Activated CD4-positive, alpha-beta T cell treated with anti-CD3 and anti-CD28 coated beads for 24 hours (primary cell): ENCODE measurements around the gene ARHGAP15.

Experiments
- DNase-seq, 2 donors: peaks; one replicate each; pipeline ENCODE4 v3.0.0-alpha.2; 2020; ENCODE audit warnings: low read depth in 2 of 2

The ARHGAP15 gene

DNA sequence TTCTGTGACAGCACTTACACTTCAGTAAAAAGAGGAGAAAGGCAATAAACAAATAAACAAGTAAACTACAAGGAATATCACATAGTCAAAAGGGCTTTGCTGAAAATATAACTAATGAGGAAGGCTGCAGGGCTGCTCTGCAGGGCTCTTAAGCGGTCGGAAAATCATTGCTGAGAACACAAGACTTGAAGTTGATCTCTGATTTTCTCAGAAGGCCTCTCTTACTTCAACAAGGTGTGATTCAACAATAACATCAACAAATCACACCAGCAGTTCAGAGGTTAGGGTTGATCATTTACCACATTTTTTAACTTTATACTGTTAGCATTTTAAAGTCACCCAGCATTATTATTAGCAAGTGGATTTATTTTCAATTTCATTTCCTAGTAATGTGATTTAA is 215.6 kb downstream of the ARHGAP15 start:
- no peak for DNase-seq

DNA sequence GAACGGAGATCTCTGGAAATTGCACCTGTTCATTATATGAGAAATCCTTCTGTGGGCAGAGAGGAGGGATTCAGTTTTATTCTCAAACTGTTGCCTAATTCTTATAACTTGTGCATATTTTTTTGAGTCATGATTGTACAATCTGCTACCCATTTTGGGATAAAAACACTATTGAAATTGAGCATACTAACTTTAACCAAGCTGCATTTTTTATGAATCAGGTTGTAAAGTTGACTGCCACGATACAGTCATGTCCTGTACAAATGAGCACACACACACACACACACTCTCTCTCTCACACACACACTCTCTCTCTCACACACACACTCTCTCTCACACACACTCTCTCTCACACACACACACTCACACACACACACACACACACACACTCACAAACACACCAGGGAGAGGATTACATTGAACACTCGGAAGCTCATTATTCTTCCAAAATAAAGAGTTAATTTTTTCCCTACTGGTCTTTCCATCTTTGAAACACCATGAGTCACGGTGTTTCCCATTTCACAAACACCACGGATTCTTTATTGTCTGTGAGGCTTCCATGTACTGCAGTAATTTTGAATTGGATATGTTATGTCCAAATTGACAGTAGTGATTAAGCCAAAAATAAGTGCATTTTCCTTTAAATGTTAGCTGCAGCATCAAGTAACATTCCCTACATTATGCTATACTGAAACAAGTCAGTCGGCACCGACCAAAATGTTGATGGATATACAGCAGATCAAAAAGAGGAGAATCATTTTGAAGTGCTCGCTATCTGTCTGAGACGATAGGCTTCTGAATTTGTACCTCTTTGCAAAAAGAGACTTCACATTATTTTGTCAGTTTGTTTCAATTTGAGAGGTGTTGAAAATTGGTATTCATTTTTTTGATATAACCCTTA is 216.9 kb downstream of the ARHGAP15 start:
- DNase-seq: no peak

DNA sequence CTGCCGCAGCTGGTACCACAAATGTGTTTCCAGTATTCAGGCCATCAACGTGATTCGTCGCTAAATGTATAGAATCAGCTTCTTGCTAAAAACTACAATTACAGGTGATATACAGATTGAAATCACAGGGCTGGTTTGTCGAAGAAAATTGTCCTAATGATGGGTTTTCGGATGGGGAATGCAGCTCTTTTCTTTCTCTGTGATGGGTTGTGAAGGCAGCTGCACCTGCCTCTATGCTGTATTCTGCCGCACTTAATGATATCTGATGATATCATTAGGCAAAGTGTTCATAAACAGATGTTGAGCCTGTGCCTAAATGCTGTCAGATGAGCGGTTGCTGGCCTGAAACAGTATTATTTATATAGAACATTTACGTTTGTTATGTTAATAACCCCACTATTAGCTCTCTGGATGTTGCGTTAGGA is 218.1 kb downstream of the ARHGAP15 start:
- no peak for DNase-seq

DNA sequence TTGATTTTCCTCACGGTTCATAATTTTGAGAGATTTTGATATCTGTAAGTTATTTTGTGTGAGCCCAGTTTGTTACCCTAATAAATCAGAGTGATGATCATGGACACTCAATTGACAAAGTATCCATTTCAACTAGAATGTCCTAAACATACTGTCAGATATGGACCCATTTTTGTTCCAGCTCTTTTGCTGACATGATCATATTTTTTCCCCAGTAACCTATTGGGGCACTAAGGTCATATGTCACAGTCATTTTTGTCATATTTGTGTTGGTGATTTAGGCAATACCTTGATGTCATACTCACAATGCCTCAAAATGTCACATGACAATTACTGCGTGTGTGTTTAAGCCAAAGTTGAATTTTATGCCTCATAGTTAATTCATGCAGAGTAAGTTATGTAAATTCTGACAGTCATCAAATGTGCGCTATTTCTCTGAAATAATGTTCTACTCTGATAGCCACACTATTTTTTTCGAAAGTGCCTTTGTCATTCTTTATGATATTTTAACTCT is 218.7 kb downstream of the ARHGAP15 start:
- DNase-seq: no peak

DNA sequence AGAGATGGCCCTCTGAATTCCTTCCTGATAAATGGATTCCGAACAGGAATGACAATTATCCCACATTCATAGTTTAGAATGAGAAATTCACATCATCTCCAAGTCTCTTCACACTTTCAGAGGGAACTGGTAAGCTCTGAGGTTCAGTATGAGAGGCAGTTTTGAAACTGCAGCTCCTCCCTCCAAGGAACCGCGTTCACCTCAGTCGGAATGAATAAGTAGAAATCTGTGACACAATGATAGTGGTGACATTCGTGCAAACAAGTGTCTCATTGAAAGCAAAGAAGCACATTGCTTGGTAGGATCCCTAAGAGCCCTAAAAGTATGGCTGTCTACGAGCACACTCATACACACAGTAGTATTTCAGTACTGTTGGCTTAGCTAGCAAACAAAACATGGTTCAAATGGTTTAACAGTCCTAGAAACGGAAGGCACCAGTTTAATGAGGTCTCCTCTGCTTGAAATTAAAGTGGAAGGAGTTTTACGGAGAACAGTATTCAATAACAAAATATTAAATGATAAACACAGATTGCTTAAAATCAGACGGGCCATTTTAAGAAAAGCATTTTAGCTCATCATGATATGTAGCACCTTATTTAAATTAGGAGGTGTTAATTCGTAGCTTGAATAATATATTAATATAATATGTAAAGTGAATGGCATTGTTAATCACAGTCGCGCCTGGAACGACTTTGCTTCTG is 225.0 kb downstream of the ARHGAP15 start:
- no peak for DNase-seq

DNA sequence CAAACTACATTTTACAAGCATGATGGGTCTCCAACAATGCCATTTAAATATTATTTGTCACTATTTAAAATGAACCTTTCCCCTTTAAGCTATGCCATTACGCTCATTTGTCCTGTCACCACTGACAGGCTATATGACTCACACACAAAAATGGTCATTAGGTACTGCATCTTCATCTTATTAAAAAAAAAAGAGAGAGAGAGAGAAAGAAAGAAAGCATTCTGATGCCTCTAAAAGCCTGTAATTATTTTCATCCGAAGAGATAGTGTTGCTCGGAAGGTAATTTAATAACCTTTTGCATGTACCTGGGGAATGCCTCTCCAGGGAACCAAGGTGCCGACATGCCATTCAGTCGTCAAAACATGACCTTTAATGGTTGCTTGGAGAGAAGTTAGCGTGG is 226.7 kb downstream of the ARHGAP15 start:
- no peak for DNase-seq

DNA sequence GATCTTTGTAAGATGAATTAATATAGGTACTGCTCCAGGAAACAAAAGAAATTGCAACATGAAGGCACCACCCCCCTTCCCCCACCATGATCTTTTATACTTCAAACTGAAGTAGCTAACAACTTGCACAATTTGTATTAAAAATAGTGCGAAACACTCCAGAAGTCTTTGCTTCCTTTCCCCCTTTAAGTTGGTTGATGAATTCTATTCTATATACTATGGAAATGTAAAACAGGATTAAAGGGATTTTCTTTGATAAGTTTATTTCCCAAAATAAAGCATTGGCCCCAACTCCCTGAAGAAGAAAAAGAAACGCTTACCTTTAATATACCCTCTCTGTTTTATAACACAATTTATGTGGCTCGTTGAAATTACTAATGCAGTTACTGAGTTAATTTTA is 227.1 kb downstream of the ARHGAP15 start:
- DNase-seq: no peak

DNA sequence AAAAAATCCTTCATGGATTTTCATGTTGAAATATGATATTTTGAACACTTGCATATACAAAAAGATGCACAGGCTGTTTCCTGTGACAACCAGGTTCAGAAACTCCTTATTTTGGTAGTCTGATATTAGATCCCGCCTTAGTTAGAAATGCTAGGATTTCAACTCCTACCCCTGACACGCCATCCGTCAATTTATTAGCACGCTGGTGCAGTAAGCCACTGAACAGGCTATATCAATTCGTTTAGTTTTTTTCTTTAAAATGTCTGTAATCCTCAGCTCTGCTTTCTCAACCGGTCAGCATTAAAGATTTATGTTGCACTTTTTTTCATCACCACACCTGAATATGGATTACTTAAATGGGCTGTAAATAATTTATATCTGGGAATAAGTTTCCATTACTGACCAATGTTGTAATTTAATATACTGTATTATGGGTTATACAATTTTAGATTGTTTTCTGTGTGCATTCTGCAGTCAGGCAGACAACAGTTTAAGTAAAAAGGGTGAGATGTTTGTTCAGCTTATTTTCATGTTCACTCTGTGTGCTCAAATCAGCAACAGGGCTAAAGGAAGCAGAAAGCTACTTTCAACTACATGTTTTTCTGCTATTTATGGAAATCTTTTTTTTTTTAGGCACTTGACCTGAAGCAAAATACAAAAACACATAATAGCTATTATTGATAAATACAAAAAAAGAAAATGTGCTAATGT is 227.7 kb downstream of the ARHGAP15 start:
- DNase-seq: no peak

DNA sequence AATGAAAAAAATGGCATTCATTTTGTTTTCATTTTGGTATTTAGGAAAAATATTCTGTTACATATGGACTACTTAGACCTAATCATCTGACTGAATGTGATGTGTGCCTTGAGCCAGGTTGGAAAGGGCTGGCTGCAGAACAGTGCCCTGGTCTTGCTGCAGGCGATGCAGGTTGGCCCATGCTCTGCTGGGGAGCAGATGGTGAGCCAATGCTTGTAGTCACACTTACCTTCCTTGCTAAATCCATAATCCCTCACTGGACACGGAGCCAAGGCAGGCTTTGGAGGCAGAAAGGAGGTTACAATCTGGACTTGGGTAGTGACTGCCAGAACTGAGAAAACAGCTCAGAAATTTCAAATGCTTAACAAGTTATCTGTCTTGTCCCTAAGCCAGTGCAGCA is 228.7 kb downstream of the ARHGAP15 start:
- no peak for DNase-seq

DNA sequence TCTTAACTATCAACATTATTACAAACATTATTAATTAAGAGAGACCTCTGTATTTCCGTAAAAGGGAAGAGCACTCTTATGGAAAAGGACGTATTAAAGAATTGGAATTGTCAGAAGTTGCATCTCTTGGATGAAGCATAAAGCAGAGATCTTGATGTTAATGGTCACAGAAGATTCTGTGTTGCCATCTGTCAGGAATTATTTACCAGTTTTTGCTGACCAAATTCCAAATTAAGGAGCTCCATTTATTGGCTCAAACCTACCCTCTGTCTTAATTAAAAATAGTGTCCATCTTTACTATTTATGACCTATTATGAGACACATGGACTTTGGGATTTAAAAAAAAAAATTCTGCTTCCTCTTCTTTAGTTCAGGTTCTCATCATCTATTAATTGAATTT is 232.1 kb downstream of the ARHGAP15 start:
- no peak for DNase-seq

DNA sequence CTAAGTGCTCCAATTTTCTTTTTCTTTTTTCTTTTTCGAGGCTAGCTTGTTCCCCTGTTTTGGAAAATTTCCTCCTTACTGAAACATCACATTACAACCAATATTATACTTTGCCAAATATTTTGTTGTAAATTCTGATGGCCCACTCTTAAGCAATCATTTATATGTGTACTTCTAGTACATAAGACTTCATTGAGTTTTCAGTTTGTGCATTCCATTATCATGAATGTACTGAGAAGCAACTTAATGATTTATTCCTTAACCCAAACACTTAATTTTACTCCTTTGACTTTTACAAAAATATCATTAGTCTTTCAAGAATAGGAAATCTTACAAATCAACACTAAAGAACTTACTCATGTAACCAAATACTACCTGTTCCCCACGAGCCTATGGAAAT is 242.4 kb downstream of the ARHGAP15 start:
- DNase-seq: no peak

DNA sequence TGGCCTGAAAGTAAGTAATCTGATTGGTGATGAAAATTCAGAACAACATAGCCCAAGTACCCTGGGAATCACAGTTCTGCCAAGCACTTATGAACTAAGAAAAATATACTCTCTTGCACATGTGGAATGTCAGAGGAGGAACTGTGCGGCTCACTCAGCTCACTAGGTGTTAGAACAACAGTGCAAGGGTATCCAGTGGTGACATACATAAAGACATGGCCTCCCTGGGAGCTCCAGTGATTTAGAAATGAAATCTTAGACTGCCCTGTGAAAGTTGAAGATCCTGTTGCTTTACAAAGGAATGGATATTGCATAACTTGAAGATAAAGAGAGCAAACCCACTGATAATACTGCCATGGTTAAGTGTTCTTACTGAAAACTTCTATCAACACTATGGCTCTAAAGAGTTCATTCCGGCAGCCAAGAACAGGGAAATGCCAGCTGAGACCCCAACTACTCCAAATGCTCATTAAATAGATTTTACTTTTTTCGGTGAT is 246.2 kb downstream of the ARHGAP15 start:
- no peak for DNase-seq

DNA sequence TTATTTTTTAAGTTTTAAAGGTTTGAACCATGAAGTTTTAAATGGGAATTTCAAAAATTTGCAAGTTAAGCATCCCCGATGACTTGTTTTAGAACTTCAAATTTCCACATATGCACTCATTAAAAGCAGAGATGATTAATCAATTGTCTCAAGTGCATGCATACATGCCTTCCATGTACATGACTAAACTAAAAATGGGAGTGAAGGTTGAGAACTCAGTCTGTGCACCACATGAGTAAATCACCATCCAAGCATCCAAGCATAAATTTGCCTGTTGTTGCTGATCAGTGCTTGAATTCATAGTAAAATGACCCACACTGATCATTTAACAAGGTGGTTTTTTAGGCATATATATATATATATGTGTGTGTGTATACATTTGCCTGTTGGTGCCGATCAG is 249.8 kb downstream of the ARHGAP15 start:
- no peak for DNase-seq

DNA sequence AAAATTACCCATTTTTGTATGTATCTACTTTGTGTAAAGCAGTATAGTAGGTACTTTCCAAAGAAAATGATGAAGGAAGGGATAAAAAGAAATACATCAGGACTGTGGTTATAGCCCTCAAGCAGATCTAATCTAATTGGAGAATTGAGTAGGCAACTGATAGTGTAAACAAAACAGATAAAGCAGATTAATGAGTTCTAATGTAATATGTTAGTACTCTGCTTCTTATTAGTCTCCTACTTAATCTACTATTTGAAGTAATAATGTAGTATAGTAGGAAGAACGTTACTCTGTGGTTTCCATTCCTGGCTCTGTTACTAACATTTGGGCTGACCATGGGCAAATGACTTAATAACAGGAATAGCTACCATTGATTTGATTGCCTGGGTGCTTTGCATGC is 250.7 kb downstream of the ARHGAP15 start:
- DNase-seq: no peak

DNA sequence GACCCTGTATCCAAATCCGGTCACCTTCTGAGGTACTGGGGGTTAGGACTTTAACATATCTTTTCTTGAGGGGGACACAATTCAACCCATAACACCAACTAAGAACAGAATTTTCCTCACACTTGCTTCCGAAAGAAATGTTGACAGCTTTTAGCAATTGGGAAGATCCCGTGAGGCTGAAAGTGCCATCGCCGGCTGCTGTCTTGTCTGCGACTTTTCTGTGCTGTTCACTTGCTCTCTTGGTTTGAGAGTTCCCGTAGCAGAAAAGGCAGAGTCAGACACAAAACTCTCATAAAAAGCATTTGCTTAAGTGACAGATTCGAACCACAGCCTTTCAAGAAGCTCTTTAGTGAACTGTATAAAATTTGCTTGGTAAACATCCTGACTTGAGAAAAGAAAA is 253.4 kb downstream of the ARHGAP15 start:
- DNase-seq: no peak

DNA sequence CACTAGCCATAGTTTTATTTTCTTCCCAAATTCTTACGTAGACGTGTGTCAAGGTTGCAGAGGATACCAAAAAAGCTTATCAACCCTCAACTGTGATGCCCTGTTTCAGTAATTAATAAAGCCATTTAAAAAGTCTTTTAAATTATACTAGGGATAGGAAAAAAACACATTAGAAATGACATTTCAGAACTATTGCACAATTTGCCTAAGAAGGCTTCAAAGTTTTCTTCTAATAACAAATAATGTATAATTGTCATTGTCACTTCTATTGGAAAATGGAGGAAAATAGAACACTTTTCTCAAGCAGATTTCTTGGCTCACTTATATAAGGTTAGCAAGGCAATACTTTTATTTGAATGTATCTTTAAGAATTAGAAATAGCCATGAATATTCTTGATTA is 253.8 kb downstream of the ARHGAP15 start:
- no peak for DNase-seq

DNA sequence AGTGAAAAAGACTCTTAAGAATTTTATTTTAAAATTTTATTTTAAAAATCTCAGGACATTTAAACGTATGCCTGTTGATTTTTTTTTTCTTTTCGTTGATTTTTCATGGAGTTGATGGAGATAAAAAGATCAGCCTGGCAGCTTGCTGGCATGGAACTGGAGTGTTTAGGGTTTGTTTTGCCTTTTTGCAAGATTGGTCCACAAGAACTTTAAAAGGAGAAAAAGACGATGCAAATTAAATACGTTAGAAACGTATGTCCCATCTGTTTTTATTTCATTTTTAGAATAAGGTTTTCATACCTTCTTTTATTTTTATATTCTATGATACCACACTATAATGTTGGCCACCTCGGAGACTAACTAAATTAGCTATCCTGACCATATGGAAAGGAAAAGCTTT is 254.9 kb downstream of the ARHGAP15 start:
- no peak for DNase-seq

DNA sequence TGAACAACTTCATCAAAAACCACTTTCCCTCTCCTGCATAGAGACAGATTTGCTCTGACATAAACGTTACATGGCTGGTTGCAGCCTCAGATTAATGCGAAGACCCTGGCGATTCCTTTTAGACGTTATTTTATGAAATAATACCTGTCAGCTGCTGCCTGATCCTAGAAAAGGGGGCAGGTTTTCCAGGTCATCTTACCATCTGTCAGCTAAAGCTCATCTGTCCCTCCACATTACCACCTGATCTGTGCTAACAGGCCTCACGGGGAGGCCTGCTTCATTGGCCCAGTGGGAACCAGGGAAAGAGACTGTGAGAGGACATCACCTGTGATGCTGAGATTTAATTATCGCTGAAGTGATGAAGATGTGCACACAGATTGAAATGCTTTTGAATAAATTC is 261.0 kb downstream of the ARHGAP15 start:
- DNase-seq: no peak

DNA sequence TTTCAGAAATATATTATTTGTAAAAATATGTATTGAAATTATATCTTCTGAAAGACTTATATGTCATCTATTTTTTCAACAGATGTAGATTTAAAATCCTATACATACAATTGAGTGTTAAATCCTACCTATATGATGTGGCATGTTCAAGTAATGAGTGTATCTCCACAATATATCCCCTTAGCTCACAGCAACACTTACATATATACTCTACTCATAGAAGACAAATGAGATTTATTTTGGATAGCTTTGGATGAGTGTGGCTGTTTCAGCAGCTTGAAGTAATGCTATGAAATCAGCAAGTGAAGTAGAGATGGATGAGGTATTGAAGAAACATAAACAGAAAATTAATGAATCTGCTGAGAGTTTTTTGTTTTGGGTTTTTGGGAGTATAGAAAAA is 263.1 kb downstream of the ARHGAP15 start:
- no peak for DNase-seq

DNA sequence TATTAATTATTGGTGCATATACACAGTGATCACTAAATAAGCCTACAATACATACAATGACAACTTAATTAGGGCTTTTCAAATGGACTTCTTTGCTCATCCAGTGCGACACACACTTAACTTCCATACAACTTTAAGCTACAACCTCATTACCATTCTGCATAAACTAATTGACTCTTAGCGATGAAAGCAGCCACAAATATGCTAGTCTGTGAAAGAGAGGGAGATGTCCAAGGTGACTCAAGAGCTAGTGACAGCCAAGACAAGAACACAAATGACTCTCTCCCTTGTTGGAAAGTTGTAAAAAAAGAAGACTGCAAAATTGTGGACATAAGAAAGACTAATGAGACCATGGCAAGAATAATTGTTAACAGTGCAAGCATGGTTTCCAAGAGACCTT is 264.8 kb downstream of the ARHGAP15 start:
- no peak for DNase-seq

DNA sequence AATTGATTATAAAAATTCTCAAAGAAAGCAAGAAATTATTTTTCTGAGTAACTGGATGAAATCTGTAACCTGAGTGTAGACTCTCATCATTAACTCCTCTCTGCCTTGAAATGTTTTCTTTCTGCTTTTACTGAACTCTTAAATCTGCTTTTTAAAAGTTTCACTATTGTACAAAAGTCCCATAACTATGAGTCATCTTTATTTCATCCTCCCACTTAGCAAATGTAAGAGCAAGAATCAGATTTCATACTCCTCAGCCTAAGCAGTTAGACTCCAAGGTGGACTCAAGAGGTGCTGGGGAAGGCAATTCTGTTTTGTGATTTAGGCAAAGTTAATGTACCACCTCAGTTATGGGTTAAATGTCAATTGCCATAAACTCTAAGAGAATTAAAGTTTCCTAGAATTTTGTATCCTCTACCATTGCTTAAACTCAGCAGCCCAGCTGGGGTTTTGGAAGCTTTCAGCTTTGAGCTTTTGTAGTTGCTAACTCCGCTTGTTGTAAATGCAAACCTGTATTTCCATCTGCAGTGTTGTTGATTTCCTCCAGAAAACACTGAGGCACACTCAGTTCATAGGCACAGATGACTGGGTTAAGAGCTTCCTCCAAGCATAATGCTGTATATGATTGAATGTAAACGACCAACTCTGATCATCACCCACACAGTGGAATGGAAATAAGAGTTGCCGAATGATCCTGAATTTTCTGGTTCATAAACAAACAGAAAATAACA is 268.8 kb downstream of the ARHGAP15 start:
- no peak for DNase-seq

DNA sequence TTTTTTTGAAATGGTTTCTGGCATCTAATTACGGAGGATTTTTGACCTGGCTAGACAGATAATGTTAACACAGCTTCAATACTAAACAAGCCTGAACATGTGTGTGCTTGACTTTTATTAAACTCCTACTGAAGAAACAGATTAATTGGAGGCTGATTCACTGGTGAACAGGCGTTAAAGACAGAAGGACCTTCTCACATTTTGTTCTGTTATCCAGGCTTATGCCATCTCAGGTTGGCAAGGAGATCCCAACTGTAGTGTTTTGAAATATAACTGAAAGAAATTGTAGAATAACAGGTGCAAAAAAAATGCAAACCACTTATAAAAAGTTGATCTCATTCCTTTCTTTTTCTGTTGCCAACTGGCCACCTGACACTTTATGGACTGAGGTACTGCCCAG is 269.6 kb downstream of the ARHGAP15 start:
- DNase-seq: no peak
